ENCODE measurements around the gene PSMA5.
"Not testable (repeated sequence)": the region's sequence is repeated elsewhere in the genome, so short reads cannot be mapped to it uniquely, and the experiment has no call there.

The PSMA5 gene

GRCh38 chr1:109433322-109433721 is 7.1 kb upstream of the PSMA5 start:
- DNase-seq (ENCODE audit: low read depth in 2 of 2) = no peak

- DNase-seq (ENCODE audit: low read depth in 2 of 2) = no peak
These were observed 6.1 kb upstream of the PSMA5 start for GRCh38 chr1:109432336-109432735.

DNA sequence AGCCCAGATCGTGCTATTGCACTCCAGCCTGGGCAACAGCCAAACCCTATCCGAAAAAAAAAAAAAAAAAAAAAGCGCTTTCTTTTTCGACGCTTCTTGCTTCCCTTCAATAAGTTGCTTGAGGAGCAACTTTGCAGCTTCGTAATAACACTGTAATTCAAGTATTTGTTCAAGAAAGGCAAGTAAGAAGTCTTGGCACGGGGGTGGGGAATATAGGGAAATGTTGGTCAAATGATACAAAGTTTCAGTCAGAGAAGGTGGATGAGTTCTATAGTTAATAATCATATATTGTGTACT is 871 bp upstream of the PSMA5 start:
- no peak for DNase-seq (ENCODE audit: low read depth in 2 of 2)

- DNase-seq (ENCODE audit: low read depth in 2 of 2) = peak in 1 of 2 donors; percentile 30
These were observed 612 bp downstream of the PSMA5 start for GRCh38 chr1:109425391-109426280.

- no peak for DNase-seq (ENCODE audit: low read depth in 2 of 2)
These were observed 2.8 kb downstream of the PSMA5 start for GRCh38 chr1:109423498-109423897.

DNA sequence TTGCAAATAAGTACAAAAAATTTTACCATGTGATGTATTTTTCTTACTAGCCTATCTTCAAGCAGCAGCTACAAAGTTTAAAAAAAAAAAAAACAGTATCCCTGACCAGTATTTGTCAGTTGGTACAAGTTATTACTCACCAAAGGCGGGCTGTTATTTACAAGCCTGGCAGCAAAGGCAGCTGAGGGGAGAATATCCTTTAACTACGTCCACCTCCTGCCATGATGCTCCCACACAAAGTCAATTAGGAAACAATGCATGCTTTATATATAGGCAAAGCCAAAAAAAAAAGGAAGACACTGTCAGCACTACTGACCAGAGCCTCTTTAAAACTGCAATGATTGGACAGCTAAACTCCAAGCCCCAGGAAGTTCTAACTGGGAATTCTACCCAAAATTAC is 13.7 kb downstream of the PSMA5 start:
- no peak for DNase-seq (ENCODE audit: low read depth in 2 of 2)

GRCh38 chr1:109404838-109405237 is 21.4 kb downstream of the PSMA5 start:
- no peak for DNase-seq (ENCODE audit: low read depth in 2 of 2)

DNA sequence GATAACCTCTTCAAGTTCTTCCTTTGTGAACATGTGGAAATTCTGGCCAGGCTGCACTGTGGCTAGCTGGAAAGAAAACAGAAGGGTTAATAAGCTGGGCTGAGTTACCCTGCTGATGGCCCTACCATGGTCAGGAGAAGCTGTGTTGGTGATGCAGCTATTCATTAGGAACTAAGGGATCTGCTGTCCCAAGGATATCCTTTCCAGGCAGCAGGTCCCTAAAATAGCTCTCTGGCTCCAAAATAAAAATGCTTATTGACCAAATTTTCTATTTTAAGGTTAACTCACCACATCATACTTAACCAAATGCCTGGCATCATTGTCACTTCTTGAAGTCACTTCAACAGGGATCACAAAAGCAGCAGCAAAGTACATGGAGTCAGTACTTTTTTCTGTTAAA is 24.2 kb downstream of the PSMA5 start:
- no peak for DNase-seq (ENCODE audit: low read depth in 2 of 2)

- no peak for DNase-seq (ENCODE audit: low read depth in 2 of 2)
These were observed 26.1 kb downstream of the PSMA5 start for GRCh38 chr1:109400035-109400655.

- DNase-seq (ENCODE audit: low read depth in 2 of 2) = no peak
These were observed 26.8 kb downstream of the PSMA5 start for GRCh38 chr1:109399326-109399957.

DNA sequence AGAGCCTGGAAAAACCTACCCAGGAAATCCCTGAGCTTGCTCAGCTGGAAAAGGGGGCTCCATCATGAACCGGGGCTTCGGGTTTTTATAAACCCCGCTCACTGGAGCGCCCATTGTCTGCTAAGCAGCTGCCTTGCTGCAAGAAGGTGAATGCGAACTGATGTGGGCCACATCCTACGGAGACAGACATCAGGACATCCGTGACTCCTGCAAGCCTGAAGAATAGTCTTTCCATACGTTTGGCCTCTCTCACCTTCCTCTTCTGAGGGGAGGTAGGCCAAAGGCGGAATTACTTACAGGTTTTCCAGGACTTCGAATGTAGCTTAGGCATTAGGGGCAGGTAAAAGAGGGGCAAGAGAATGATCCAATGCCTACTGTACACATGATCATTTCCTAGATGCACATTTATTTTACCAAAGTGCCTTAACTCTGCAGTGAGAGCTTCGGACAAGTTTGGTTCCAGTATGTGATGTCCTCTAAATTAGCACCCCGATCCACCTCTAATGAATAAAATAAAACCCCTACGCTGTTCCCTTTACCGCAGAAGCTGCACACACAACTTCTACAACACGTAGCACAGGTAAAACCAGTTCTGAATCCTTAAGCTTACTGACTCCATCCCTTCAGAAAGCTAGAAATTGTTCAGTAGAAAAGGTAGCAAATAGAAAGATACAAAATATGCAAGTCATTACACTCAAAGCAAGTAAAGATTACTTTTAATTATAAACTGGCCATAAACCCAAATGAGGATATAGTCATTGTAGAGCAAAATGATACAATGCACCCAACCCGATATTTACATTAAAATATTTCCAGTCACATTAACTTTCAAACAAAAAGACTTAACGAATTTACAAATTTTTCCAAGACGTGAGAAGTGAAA is 27.7 kb downstream of the PSMA5 start:
- DNase-seq (ENCODE audit: low read depth in 2 of 2) = no peak

DNA sequence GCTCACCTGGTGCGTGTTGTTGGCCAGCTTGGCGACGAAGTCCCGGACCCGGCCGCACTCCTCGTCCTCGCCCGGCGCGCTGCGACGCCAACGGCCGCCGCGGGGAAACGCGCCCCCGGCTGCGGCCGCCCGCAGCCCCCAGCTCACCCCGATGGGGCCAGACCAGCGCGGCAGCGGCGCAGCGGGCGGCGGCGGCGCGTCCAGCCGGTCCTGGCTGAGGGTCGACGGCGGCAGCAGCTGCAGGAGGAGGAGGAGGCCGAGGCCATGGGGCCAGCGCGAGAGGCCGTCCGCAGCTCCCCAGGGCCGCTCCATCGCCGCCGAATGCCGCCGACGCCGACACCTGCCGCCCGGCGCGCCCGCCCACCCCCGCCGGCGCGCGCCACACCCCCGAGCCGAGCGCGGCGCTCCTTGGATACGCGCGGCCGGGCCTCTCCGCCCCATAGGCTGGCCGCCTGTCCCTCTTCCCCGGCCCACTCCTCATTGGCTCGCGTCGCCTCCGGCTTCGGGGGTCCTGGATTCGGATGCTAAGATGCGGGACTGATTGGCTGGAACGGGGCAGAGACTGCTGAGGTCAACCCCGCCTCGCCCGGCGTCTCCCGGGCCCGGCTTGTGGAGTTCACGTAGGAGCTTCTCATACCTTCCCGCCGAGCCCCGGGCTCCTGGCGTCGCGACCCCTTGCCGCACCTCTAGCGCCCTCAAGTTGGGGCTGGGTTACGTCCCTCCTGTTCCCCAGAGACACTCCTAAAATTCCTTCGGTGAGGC is 28.5 kb downstream of the PSMA5 start, which contains the start of gene SORT1:
SORT1 (minus strand) TSS at position 338 of the 762 bp plus-strand sequence; CDS start at position 312, 26 bp downstream.
- DNase-seq (ENCODE audit: low read depth in 2 of 2) = peak; percentile 12 to 34

GRCh38 chr1:109396871-109397580 is 29.2 kb downstream of the PSMA5 start:
- DNase-seq (ENCODE audit: low read depth in 2 of 2) = no peak

DNA sequence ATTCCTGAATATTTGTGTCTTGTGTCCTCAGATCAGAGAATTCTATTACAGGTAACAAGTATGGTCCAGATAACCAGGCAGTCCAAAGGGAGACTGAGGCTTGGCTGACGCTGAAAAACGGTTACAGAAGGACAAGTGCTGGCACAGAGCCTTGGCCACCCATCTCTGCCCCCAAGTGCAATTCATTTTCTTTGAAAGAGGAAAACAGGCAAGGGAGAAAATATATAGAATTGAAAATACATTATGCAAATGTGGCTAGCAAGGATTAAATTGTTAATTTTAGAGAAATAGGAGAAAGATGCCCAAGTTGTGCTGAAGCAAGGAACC is 29.8 kb downstream of the PSMA5 start:
- no peak for DNase-seq (ENCODE audit: low read depth in 2 of 2)

DNA sequence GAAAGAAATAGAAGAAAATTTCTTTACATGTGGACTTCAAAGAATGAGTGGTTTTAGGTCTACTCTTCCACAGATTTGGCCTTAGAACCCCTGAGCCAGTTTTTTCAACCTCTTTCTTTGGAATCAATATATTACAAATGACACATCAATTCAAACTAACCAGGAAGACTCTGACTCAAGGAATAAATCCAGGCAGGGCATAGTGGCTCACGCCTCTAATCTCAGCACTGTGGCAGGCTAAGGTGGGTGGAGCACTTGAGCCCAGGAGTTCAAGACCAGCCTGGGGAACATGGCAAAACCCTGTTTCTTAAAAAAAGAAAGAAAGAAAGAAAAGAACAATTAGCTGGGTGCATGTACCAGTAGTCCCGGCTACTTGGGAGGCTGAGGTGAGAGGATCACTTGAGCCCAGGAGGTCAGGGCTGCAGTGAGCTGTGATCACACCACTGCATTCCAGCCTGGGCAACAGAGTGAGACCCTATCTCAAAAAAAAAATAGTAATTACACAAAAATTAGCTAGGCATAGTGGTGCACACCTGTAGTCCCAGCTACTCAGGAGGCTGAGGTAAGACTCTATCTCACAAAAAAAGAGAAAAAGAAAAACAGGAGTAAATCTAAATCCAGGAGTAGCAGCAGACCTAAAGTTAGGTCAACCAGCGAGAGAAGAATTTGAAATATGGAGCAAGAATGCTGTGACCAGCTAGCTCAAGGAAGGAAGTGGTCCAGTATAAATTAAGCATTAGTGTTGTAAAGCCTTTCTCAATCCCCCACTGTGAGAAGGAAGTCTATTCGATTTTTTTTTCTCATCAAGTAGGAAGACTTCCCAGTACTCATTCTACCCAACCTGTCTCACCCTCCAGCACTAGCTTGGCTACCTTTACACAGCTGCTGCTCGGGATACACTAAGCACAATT is 30.4 kb downstream of the PSMA5 start:
- no peak for DNase-seq (ENCODE audit: low read depth in 2 of 2)

DNA sequence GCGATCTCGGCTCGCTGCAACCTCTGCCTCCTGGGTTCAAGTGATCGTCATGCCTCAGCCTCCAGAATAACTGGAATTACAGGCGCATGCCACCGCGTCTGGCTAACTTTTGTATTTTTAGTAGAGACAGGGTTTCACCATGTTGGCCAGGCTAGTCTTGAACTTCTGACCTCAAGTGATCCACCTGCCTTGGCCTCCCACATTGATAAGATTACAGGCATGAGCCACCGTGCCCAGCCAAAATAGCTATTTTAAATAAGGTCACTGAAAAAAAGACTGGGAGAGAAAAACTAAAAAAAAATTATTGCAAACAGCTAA is 31.0 kb downstream of the PSMA5 start:
- DNase-seq (ENCODE audit: low read depth in 2 of 2) = not testable (repeated sequence)

DNA sequence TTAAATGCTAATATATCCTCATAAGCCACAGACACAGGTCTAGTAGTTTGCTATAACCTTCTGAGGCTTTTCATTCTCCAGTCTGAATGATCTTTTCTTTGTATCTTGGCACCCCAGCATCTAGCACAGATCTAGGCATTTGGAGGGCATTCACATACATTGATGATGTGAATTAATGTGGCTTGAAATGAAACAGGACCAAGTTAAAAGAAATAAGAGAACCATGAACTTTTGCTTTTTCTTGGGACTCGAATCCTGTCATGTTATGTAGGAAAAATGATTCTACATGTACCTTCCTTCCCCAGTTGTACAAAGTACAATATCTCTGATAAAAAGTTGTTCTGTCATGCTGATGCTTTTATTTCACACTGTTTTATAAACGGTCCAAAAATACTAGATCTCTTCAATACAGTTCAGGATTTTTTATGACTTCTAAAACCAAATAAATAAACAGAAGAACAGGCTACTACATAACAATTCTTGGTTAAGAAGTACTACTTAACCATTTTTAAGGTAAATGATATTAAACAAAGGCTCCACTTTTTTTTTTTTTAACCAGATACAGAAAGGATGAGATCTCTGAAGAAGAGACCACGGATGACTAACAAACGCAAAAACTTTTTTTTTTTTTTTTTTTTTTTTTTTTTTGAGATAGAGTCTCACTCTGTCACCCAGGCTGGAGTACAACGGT is 31.5 kb downstream of the PSMA5 start:
- DNase-seq (ENCODE audit: low read depth in 2 of 2) = no peak

GRCh38 chr1:109393617-109394233 is 32.5 kb downstream of the PSMA5 start:
- DNase-seq (ENCODE audit: low read depth in 2 of 2) = no peak
